Measurements from ENCODE around the gene KRT78.

Gene KRT78

GRCh38 chr12:52892974-52893373, 44.2 kb upstream of the KRT78 start:
- Histone ChIP-seq H3F3A (ENCODE audit: control insufficient read depth, insufficient read depth) (no peaks in the 10 kb centered on the region), H3K36me3 (ENCODE audit: control insufficient read depth, low read length) (no peaks in the 10 kb centered on the region), H3K27ac (ENCODE audit: low read depth, low read length) (no peak overlapping the region), H3K79me2 (ENCODE audit: control insufficient read depth, low read length) (no peaks in the 10 kb centered on the region), H4K20me1 (ENCODE audit: control insufficient read depth, insufficient read depth, low read depth, low read length) (no peaks in the 10 kb centered on the region), H3K9me3 (ENCODE audit: control insufficient read depth, insufficient read depth, low read length) (no peaks in the 10 kb centered on the region), H3K4me1 (ENCODE audit: control insufficient read depth, low read length) (no peaks in the 10 kb centered on the region), H3K9me2 (replicated peaks; ENCODE audit: control insufficient read depth, low read length) (no peaks in the 10 kb centered on the region), H3K4me3 (ENCODE audit: low read length) (no peak overlapping the region), H3K4me2 (ENCODE audit: low read length) (no peak overlapping the region), H3K27me3 (ENCODE audit: control insufficient read depth, low read length) (peaks cover 3% of the 10 kb centered on the region; the same call in 1 of the 2 replicates)
- TF ChIP-seq EZH2phosphoT487 (IDR thresholded peaks at IDR 0.05; ENCODE audit: borderline replicate concordance, low read length) (no peak), CTCF (IDR thresholded peaks at IDR 0.05; ENCODE audit: low read depth, low read length, poor library complexity, severe bottlenecking) (no peak)

- Histone ChIP-seq H3K4me3 (ENCODE audit: low read length) (no peak overlapping the region), H3K27me3 (ENCODE audit: control insufficient read depth, low read length) (peaks cover 3% of the 10 kb centered on the region; the same call in 1 of the 2 replicates), H3K9me3 (ENCODE audit: control insufficient read depth, insufficient read depth, low read length) (no peaks in the 10 kb centered on the region), H3K4me2 (ENCODE audit: low read length) (no peak overlapping the region), H3K27ac (ENCODE audit: low read depth, low read length) (no peak overlapping the region), H3K79me2 (ENCODE audit: control insufficient read depth, low read length) (no peaks in the 10 kb centered on the region), H3F3A (ENCODE audit: control insufficient read depth, insufficient read depth) (no peaks in the 10 kb centered on the region), H4K20me1 (ENCODE audit: control insufficient read depth, insufficient read depth, low read depth, low read length) (no peaks in the 10 kb centered on the region), H3K36me3 (ENCODE audit: control insufficient read depth, low read length) (no peaks in the 10 kb centered on the region), H3K4me1 (ENCODE audit: control insufficient read depth, low read length) (no peaks in the 10 kb centered on the region), H3K9me2 (replicated peaks; ENCODE audit: control insufficient read depth, low read length) (no peaks in the 10 kb centered on the region)
- TF ChIP-seq EZH2phosphoT487 (IDR thresholded peaks at IDR 0.05; ENCODE audit: borderline replicate concordance, low read length) (no peak), CTCF (IDR thresholded peaks at IDR 0.05; ENCODE audit: low read depth, low read length, poor library complexity, severe bottlenecking) (no peak)
Observed at GRCh38 chr12:52892207-52892852, 43.5 kb upstream of the KRT78 start.

GRCh38 chr12:52891044-52891443, 42.2 kb upstream of the KRT78 start:
- Histone ChIP-seq H3K4me3 (ENCODE audit: low read length) (no peak overlapping the region), H3K36me3 (ENCODE audit: control insufficient read depth, low read length) (no peaks in the 10 kb centered on the region), H3F3A (ENCODE audit: control insufficient read depth, insufficient read depth) (no peaks in the 10 kb centered on the region), H3K79me2 (ENCODE audit: control insufficient read depth, low read length) (no peaks in the 10 kb centered on the region), H3K9me3 (ENCODE audit: control insufficient read depth, insufficient read depth, low read length) (no peaks in the 10 kb centered on the region), H3K4me1 (ENCODE audit: control insufficient read depth, low read length) (no peaks in the 10 kb centered on the region), H4K20me1 (ENCODE audit: control insufficient read depth, insufficient read depth, low read depth, low read length) (no peaks in the 10 kb centered on the region), H3K4me2 (ENCODE audit: low read length) (no peak overlapping the region), H3K27ac (ENCODE audit: low read depth, low read length) (no peak overlapping the region), H3K27me3 (ENCODE audit: control insufficient read depth, low read length) (peaks cover 3% of the 10 kb centered on the region; the same call in 1 of the 2 replicates), H3K9me2 (replicated peaks; ENCODE audit: control insufficient read depth, low read length) (no peaks in the 10 kb centered on the region)
- TF ChIP-seq EZH2phosphoT487 (IDR thresholded peaks at IDR 0.05; ENCODE audit: borderline replicate concordance, low read length) (no peak), CTCF (IDR thresholded peaks at IDR 0.05; ENCODE audit: low read depth, low read length, poor library complexity, severe bottlenecking) (no peak)
